HFFc6 (cell line): ENCODE data around the gene TNS3. TPM values are rescaled to one million over a fixed set of nuclear protein-coding genes. Genes with fewer than 3 reads are reported as not detected.

Experiments
- DNase-seq: peaks from one replicate; pipeline ENCODE4 v3.0.0-alpha.2; 2018
- H3K27ac Mint-ChIP-seq: 2 replicates; pipeline ENCODE4 v1.8.0; 2020; ENCODE audit warnings: mild to moderate bottlenecking, mixed read lengths
- H3K27me3 Mint-ChIP-seq: 2 replicates; pipeline ENCODE4 v1.8.0; 2021; ENCODE audit warnings: mild to moderate bottlenecking, moderate library complexity, mixed read lengths; ENCODE audit not compliant: insufficient read depth
- H3K36me3 Mint-ChIP-seq: 2 replicates; pipeline ENCODE4 v1.8.0; 2021; ENCODE audit warnings: low read depth, mixed read lengths
- H3K4me1 Mint-ChIP-seq: 2 replicates; pipeline ENCODE4 v1.8.0; 2020; ENCODE audit warnings: low read depth, mixed read lengths
- H3K4me3 Mint-ChIP-seq: 2 replicates; pipeline ENCODE4 v1.8.0; 2020; ENCODE audit warnings: mild to moderate bottlenecking, moderate library complexity, mixed read lengths
- H3K9me3 Mint-ChIP-seq: 2 replicates; pipeline ENCODE4 v1.8.0; 2020; ENCODE audit warnings: mild to moderate bottlenecking, mixed read lengths
- CTCF ChIP-seq: fragments of 200-600 bp; sonication (generic); IDR thresholded peaks from 2 replicates; pipeline ENCODE4 v1.5.0; 2021; ENCODE audit warnings: antibody characterized with exemption, mild to moderate bottlenecking
- total RNA-seq, 6 experiments: library from RNA; stranded (reverse); fragmentation: NEBNext Ultra II Directional; extraction: Animal tissue kit (Norgen Biotek cat#: 25700); gene quantifications; 2 replicates in 1 of 6; 3 replicates in 5 of 6; pipeline ENCODE4 v1.2.3, GENCODE V29; 2021

Gene TNS3
- total RNA-seq, 6 experiments from 2014 or later: 50.8 to 77.0 (median 67.8) TPM

DNA sequence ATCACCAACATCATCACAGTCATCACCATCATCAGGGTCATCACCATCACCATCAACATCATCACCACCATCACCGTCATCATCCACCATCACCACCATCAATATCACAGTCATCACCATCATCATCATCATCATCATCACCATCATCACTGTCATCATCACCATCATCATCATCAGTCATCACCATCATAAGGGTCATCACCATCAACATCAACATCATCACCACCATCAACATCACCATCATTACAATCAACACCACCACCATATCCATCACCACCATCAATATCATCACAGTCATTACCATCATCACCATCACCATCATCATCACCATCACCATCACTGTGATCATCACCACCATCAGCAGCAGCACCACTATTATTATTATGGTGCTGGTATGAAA, 218.9 kb downstream of the TNS3 start:
- no peak for DNase-seq
- no peak overlapping the region for H3K27ac Mint-ChIP-seq
- peaks cover 9% of the 10 kb centered on the region; the same call in 1 of the 2 replicates for H3K36me3 Mint-ChIP-seq
- no peaks in the 10 kb centered on the region for H3K4me1 Mint-ChIP-seq
- H3K9me3 Mint-ChIP-seq: no peaks in the 10 kb centered on the region
- TF ChIP-seq CTCF: no peak
- H3K27me3 Mint-ChIP-seq: peaks cover 5% of the 10 kb centered on the region
- H3K4me3 Mint-ChIP-seq: no peak overlapping the region

DNA sequence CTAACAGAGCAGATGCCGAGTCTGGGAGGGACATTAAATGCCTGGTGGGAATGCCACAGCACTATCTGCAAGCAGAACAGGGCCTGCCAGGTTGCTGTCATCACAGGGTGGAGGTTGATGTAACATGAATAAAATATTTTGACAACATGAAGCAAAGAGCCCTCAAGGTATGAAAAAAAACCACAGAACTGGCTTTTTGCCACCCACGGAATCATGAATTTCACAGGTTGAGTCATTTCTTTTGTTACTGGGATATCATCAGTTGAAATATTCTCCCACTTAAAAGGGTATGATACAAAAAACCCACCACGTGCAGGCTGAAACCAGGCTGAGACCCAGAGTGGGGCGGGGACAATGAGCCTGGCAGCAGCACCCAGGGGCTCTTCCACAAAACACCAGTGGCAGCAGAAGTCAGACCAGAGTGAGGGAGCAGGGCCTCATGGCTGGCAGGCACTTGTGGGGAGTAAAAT, 220.1 kb downstream of the TNS3 start:
- H3K4me3 Mint-ChIP-seq: no peak overlapping the region
- H3K36me3 Mint-ChIP-seq: peaks cover 5% of the 10 kb centered on the region; the same call in 1 of the 2 replicates
- DNase-seq: peak; percentile 69
- no peak for TF ChIP-seq CTCF
- no peaks in the 10 kb centered on the region for H3K9me3 Mint-ChIP-seq
- peak overlapping the region; percentile 62 for H3K27ac Mint-ChIP-seq
- peaks cover 5% of the 10 kb centered on the region for H3K27me3 Mint-ChIP-seq
- H3K4me1 Mint-ChIP-seq: no peaks in the 10 kb centered on the region

DNA sequence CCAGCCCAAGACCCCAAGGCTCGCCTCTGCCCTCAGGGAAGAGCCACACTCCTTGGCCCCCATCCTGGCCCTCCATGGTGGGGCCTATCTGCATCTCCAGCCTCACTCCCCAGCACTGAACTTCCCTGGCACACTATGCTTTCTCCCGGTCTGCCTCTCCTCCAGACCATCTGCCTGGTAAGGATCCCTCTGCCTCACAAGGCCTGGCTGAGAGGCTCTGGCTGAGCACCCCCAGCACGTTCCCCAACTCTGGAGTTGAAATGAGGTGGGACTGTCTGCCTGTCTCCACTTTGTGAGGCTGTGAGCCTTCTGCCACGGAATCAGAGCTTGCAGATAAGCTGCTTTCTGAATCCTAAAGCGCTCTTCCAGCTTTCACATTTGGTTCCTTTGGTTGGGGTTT, 220.7 kb downstream of the TNS3 start:
- H3K27ac Mint-ChIP-seq: no peak overlapping the region
- no peaks in the 10 kb centered on the region for H3K9me3 Mint-ChIP-seq
- H3K36me3 Mint-ChIP-seq: peaks cover 5% of the 10 kb centered on the region; the same call in 1 of the 2 replicates
- no peak for DNase-seq
- no peak for TF ChIP-seq CTCF
- no peak overlapping the region for H3K4me3 Mint-ChIP-seq
- no peaks in the 10 kb centered on the region for H3K4me1 Mint-ChIP-seq
- H3K27me3 Mint-ChIP-seq: peaks cover 5% of the 10 kb centered on the region

DNA sequence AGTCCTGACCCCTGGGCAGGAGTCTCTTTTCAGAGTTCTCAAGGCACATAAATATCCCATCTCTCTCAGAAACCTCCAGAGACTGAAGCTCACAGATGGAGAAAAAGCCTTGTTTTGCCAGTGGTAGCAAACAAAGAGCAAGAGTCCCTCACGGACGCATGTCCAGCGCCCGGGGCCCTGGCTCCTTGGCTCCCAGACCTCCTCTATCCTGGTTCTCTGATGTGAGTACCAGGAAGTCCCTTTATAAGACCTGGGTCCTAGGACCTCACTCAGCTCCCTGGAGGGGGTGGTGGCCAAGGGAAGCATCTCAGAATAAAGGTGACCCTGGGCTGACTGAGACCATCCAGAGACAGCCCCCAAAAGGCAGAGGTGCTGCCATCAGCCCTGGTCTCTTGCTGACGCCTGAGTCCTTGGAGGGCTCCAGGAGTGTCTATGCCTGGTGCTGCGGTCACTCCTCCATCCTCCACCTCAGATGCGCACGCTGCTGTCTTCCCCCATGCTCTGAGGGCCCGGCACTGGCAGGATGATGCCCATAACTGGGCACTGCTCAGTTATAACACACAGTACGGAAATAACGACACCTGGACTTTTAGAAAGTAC, 221.5 kb downstream of the TNS3 start:
- no peaks in the 10 kb centered on the region for H3K4me1 Mint-ChIP-seq
- no peak overlapping the region for H3K27ac Mint-ChIP-seq
- DNase-seq: no peak
- peaks cover 5% of the 10 kb centered on the region for H3K27me3 Mint-ChIP-seq
- H3K36me3 Mint-ChIP-seq: peaks cover 5% of the 10 kb centered on the region; the same call in 1 of the 2 replicates
- H3K4me3 Mint-ChIP-seq: no peak overlapping the region
- TF ChIP-seq CTCF: no peak
- H3K9me3 Mint-ChIP-seq: no peaks in the 10 kb centered on the region

GRCh38 chr7:47358944-47359588, 222.8 kb downstream of the TNS3 start:
- peaks cover 5% of the 10 kb centered on the region for H3K27me3 Mint-ChIP-seq

More at GRCh38 chr7:47358944-47359588, 222.8 kb downstream of the TNS3 start:
- Mint-ChIP-seq H3K36me3 (peaks cover 5% of the 10 kb centered on the region; the same call in 1 of the 2 replicates), H3K4me3 (no peak overlapping the region), H3K27ac (no peak overlapping the region), H3K9me3 (no peaks in the 10 kb centered on the region), H3K4me1 (no peaks in the 10 kb centered on the region)
- no peak for DNase-seq
- no peak for TF ChIP-seq CTCF
